ENCODE data around the gene MACROD2. TPM values are rescaled to one million over a fixed set of nuclear protein-coding genes. Genes with fewer than 3 reads are reported as not detected.

Gene MACROD2
- total RNA-seq, 1 donor from 2014 or later, result 1.6 TPM

- no peak for DNase-seq (ENCODE audit: low spot score)
- intact Hi-C loops (cut with DNase I), result no loop called here
Measured at GRCh38 chr20:15675813-15676484, 1680.6 kb downstream of the MACROD2 start.

GRCh38 chr20:15676815-15677214 is 1681.5 kb downstream of the MACROD2 start:
- no peak for DNase-seq (ENCODE audit: low spot score)
- intact Hi-C loops (cut with DNase I), result no loop called here

DNA sequence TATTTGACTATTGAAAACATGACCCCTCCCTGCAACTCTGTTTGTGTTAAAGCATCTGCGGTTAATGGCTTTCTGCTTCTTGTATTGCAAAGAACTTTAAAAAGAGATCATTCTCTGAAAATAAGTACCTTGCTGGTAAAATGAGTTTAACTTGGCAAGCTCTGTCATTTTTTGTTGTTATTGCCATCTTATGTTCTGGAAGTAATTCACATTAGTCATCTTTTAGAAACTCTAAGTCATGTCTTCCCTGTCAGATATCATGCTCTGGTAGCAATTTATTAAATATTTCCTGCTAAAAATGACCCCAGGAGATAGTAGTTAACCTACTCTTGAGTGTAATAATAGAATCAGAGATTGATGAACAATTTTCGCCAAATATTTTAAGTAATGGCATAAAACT is 1687.4 kb downstream of the MACROD2 start:
- intact Hi-C loops (cut with DNase I), result no loop called here

DNA sequence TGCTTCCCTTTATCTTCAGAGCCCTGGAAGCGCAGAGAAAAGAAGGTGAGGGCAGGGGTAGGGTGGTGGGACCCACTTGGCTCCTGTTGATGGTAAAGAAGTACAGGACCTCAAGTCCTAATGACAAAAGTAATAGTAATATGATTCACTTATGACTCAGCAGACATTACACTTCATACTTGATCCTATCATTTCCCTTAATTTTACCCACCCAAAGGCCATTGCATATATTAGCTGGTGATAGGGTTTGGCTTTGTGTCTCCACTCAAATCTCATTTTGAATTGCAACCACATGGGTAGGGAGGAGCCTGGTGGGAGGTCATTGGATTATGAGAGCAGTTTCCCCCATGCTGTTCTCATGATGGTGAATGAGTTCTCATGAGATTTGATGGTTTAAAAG is 1697.3 kb downstream of the MACROD2 start:
- intact Hi-C loops (cut with DNase I), result no loop called here

More for the DNA sequence above, 1687.4 kb downstream of the MACROD2 start:
- no peak for DNase-seq (ENCODE audit: low spot score)

GRCh38 chr20:15699431-15700146 is 1704.3 kb downstream of the MACROD2 start:
- no peak for DNase-seq (ENCODE audit: low spot score)
- intact Hi-C loops (cut with DNase I), result no loop called here

More for the DNA sequence above, 1697.3 kb downstream of the MACROD2 start:
- no peak for DNase-seq (ENCODE audit: low spot score)

- DNase-seq (ENCODE audit: low spot score), result no peak
- intact Hi-C loops (cut with DNase I), result no loop called here
Measured at GRCh38 chr20:15700147-15700765, 1704.9 kb downstream of the MACROD2 start.

DNA sequence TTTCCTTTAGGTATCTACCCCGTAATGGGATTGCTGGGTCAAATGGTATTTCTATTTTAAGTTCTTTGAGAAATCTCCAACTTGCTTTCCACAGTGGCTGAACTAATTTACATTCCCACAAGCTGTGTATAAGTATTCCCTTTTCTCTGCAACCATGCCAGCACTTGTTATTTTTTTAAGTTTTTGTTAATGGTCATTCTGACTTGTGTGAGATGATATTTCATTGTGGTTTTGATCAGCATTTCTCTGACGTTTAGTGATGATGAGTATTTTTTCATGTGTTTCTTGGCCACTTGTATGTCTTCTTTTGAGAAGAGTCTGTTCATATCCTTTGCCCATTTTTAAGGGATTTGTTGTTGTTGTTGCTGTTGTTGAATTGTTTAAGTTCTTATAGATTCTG is 1706.8 kb downstream of the MACROD2 start:
- intact Hi-C loops (cut with DNase I), result no loop called here
- DNase-seq (ENCODE audit: low spot score), result no peak

DNA sequence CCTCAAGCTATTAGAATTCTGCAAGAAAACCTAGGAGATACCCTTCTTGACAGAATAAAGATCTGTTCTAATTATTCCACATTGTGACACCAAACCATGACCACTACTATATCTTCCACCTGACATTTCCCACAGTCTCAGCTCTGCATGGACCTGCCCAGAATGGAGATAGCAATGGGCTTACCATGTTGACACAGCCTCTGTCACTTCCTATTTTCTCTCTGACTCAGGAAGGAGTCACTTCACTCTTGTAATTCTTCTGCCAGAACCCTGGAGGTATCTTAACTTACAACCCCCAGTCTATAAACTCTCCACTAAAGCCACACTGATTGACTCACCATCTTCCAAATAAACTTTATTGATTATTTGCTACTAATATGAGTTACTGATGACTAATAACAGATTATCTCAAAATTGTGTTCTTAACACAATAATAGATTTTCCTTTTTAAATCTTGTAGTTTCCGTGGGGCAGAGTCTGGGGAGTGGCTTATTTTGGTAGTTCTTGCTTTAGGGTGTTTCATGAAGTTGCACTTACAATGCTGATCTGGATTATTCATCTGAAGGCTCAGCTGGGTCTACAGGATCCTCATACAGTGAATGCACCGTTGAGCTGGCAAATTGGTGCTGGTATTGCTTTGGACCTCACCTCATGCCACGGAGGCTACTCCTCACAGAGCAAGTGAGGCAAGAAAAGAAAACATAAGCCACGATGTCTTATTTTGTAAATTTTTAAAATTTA is 1708.0 kb downstream of the MACROD2 start:
- intact Hi-C loops (cut with DNase I), result no loop called here
- DNase-seq (ENCODE audit: low spot score), result no peak

- intact Hi-C loops (cut with DNase I), result no loop called here
Measured at GRCh38 chr20:15705975-15706374, 1710.7 kb downstream of the MACROD2 start.

DNA sequence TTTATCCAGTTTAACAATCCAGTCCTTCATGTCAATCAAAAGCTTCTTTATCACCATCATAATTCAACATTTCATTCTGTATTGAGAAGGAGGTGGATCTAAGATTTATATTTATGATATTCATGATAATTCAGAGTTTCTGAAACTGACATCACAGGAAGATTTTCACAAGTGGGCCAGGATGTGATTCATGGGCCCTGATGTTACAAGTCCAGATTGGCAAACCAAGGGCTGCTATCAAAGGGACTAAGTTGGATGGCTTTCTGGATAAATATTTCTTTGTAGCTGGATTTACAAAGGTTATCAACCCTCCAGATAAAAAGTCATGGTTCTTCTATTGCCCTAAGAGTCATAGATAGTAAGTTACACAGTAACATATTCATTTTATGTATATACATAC is 1711.4 kb downstream of the MACROD2 start:
- DNase-seq (ENCODE audit: low spot score), result no peak
- intact Hi-C loops (cut with DNase I), result no loop called here

More at GRCh38 chr20:15705975-15706374, 1710.7 kb downstream of the MACROD2 start:
- DNase-seq (ENCODE audit: low spot score), result no peak

GRCh38 chr20:15708984-15709598 is 1713.8 kb downstream of the MACROD2 start:
- no peak for DNase-seq (ENCODE audit: low spot score)
- intact Hi-C loops (cut with DNase I), result no loop called here

DNA sequence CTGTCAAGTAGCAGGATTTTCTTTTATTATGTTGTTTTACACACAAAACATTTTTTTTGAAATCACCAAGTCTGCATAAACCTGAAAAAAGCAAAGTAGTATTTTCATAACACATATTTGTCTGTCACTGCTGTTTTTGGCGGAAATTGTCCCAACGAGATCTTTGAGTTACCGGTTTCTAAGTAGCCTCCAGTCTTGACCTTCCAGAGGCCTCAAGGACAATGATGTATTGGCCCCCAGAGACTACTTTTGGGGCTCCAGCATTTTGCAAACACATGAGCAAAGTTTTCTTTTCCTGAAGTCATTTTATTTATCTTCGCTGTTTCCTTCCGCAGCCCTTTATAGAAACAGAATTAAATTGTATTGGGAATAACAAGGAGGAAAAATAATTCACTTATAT is 1715.3 kb downstream of the MACROD2 start:
- intact Hi-C loops (cut with DNase I), result no loop called here
- no peak for DNase-seq (ENCODE audit: low spot score)

GRCh38 chr20:15711177-15711576 is 1715.9 kb downstream of the MACROD2 start:
- DNase-seq (ENCODE audit: low spot score), result no peak
- intact Hi-C loops (cut with DNase I), result no loop called here

DNA sequence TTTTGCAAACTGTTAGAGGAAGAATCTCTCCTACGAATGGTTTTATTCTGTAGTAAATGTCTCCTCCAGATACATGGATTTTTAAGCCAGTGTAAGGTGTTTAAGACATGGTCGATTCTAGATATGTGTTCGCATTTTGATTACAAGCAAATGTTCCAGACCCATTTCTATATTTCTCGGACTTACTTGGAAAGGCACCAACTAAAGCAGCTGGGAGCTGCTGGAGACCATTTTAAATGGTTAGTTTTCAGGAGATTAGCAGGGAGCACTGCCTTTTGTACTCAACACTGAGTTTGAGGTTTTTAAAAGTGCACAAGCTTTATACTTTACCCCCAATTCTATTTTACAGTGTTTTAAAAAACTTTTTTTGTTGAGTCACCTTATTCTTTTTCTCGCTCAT is 1720.9 kb downstream of the MACROD2 start:
- no peak for DNase-seq (ENCODE audit: low spot score)
- intact Hi-C loops (cut with DNase I), result no loop called here

DNA sequence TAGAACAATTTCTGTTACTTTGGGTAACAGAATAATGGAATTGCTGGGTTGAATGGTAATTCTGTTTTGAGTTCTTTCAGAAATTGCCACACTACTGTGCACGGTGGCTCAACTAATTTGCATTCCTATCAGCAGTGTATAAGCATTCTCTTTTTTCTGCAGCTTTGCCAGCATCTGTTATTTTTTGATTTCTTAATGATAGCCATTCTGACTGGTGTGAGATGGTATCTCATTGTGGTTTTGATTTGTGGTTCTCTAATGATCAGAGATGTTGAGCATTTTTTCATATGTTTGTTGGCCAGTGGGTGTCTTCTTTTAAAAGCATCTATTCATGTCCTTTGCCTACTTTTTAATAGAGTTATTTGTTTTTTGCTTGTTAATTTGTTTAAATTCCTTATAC is 1731.1 kb downstream of the MACROD2 start:
- intact Hi-C loops (cut with DNase I), result no loop called here
- DNase-seq (ENCODE audit: low spot score), result no peak

DNA sequence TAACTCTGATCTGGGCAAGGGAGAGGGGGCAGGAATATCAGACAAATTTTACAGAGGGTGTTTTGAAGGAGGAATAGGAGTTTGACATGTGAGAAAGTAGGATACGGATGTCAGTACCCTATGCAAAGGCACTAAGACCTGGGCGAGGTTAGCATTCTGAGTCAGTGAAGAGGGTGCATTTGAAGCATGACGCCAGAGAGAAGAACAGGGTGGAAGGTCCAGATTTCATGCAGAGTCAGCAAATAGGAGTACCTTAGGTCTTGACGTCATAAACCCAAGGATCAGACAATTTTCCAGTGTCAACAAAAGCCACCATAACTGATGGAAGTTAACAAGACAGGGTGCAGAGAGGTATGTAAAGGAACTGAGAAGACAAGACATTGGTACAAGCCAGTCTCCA is 1738.7 kb downstream of the MACROD2 start:
- intact Hi-C loops (cut with DNase I), result no loop called here

GRCh38 chr20:15739035-15739434 is 1743.7 kb downstream of the MACROD2 start:
- DNase-seq (ENCODE audit: low spot score), result no peak
- intact Hi-C loops (cut with DNase I), result no loop called here

More for the DNA sequence above, 1738.7 kb downstream of the MACROD2 start:
- no peak for DNase-seq (ENCODE audit: low spot score)

DNA sequence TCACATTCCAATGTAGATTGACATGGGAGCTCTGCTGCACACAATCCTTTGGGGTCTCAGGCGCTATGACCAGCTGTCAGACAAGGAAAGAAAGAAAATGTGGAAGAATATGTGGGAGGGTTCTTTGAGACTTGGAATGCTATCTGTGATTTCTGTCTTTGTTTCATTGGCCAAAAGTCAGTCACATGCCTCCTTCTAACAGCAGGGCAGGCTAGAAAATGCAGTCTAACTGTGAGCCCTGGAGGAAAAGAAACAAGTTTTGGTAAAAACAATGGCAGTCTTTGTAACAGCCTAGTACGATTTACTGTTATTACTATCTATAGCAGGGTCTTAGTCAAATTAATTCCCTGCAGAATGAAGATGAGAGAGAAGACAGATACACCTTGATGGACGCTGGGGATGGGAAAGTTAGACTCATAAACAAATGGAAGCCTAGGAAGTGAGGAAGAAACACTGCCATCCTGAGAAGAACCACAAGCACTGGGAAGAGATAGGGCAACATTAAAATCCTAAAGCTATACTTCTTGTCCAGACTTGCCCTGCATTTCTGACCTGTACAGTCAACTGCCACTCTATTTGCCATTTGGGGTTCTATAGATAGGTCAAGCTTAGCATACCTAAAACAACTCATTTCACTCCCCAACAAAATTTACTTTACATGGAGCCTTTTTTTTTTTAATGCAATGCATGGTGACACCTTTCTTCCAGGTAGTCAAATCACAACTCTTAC is 1744.9 kb downstream of the MACROD2 start:
- intact Hi-C loops (cut with DNase I), result no loop called here
- DNase-seq (ENCODE audit: low spot score), result no peak

DNA sequence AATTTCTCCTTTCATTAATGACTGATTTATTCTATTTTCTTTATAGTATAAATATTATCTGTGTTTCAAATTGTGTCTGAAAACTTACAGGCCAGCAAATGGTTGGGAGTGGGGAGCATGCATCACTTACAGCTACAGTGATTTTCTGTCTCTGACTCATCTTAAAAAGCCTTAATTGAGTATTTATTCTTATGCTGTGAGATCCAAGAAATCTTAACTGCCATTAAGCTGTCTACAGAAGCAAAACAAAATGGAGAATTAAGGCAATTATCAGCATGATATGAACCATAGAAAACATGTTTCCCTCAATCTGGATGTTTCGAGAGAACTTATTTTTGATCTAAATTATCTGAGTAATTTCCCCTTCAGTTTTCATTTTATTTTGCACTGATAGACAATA is 1746.8 kb downstream of the MACROD2 start:
- intact Hi-C loops (cut with DNase I), result no loop called here
- DNase-seq (ENCODE audit: low spot score), result no peak
